Activated B cell treated with CpG ODN at 0.5 μM for 24 hours (primary cell): ENCODE data around the gene RPL38. TPM values are rescaled to one million over a fixed set of nuclear protein-coding genes. Genes with fewer than 3 reads are reported as not detected.

Source experiments
- ATAC-seq: fragments of 200-7000 bp; cut with Tn5 transposase; one replicate; pipeline ENCODE4 v1.10.0; 2021; ENCODE audit warnings: low read depth, mild to moderate bottlenecking, moderate library complexity
- CTCF ChIA-PET: fragments of 350-600 bp; sonication (Branson Sonifier 250); formaldehyde crosslinking; loops from one replicate; lab custom pipeline; 2021; ENCODE audit warnings: antibody characterized with exemption; lab: Charles Lee
- POLR2A ChIA-PET: fragments of 350-600 bp; sonication (Branson Sonifier 250); formaldehyde crosslinking; loops from one replicate; lab custom pipeline; 2021; ENCODE audit warnings: antibody characterized with exemption; lab: Charles Lee
- DNase-seq: peaks from one replicate; pipeline ENCODE4 v3.0.0; 2022
- H3K27ac Mint-ChIP-seq: one replicate; pipeline ENCODE4 v1.8.0; 2020; ENCODE audit warnings: mixed read lengths
- H3K27me3 Mint-ChIP-seq: one replicate; pipeline ENCODE4 v1.8.0; 2021; ENCODE audit warnings: mixed read lengths
- H3K36me3 Mint-ChIP-seq: one replicate; pipeline ENCODE4 v1.8.0; 2021; ENCODE audit warnings: low read depth, mixed read lengths
- H3K4me1 Mint-ChIP-seq: one replicate; pipeline ENCODE4 v1.8.0; 2021; ENCODE audit warnings: mixed read lengths
- H3K4me3 Mint-ChIP-seq: one replicate; pipeline ENCODE4 v1.8.0; 2020; ENCODE audit warnings: mild to moderate bottlenecking, mixed read lengths
- H3K9me3 Mint-ChIP-seq: one replicate; pipeline ENCODE4 v1.8.0; 2020; ENCODE audit warnings: mixed read lengths
- intact Hi-C: fragments of 100-400 bp; cut with micrococcal nuclease; formaldehyde crosslinking; loops from one replicate; pipeline ENCODE4 v1.15.1; 2024
- total RNA-seq: library from RNA; stranded (reverse); gene quantifications from 2 replicates; pipeline ENCODE4 v1.2.3, GENCODE V29; 2022
- TF ChIP-seq, protein P1 (sequence below): fragments of 200-600 bp; IDR thresholded peaks from one replicate; pipeline ENCODE4 v1.8.0; 2022; ENCODE audit warnings: antibody characterized with exemption, mild to moderate bottlenecking

RPL38 gene
- total RNA-seq, 1 donor from 2014 or later, result 1,330 TPM

DNA sequence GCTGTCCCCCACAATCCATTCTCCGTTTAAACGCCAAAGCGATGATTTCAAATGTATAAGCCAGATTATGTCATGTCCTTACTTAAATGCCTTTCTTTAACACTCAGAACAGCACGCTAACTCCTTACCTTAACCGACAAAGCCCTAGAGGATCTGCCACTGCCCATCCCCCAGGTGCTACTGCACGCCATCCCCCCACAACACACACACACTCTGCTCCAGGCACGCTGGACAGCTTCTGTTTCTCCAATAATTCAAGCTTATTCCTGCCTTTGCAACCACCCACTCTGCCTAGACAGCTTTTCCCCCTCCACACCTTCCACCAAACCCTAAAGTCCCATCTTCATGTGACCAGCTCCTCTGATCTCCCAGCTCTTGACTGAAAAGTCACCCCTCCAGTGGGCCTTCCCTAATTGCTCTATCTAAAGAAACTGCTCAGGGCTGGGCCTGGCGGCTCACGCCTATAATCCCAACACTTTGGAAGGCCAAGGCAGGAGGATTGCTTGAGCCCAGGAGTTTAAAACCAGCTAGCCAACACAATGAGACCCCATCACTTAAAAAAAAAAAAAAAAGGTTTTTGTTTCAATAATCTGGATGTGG, 38.9 kb upstream of the RPL38 start:
- ChIA-PET CTCF (no interaction called here), POLR2A (no interaction called here)
- H3K36me3 Mint-ChIP-seq, result no peaks in the 10 kb centered on the region
- peaks cover 21% of the 10 kb centered on the region for H3K27me3 Mint-ChIP-seq
- TF ChIP-seq, protein P1, sequence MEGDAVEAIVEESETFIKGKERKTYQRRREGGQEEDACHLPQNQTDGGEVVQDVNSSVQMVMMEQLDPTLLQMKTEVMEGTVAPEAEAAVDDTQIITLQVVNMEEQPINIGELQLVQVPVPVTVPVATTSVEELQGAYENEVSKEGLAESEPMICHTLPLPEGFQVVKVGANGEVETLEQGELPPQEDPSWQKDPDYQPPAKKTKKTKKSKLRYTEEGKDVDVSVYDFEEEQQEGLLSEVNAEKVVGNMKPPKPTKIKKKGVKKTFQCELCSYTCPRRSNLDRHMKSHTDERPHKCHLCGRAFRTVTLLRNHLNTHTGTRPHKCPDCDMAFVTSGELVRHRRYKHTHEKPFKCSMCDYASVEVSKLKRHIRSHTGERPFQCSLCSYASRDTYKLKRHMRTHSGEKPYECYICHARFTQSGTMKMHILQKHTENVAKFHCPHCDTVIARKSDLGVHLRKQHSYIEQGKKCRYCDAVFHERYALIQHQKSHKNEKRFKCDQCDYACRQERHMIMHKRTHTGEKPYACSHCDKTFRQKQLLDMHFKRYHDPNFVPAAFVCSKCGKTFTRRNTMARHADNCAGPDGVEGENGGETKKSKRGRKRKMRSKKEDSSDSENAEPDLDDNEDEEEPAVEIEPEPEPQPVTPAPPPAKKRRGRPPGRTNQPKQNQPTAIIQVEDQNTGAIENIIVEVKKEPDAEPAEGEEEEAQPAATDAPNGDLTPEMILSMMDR, result no peak
- no peak overlapping the region for H3K4me3 Mint-ChIP-seq
- intact Hi-C loops, result no loop called here
- no peak for ATAC-seq
- peaks cover 4% of the 10 kb centered on the region for H3K4me1 Mint-ChIP-seq
- no peaks in the 10 kb centered on the region for H3K9me3 Mint-ChIP-seq
- DNase-seq, result no peak
- no peak overlapping the region for H3K27ac Mint-ChIP-seq

DNA sequence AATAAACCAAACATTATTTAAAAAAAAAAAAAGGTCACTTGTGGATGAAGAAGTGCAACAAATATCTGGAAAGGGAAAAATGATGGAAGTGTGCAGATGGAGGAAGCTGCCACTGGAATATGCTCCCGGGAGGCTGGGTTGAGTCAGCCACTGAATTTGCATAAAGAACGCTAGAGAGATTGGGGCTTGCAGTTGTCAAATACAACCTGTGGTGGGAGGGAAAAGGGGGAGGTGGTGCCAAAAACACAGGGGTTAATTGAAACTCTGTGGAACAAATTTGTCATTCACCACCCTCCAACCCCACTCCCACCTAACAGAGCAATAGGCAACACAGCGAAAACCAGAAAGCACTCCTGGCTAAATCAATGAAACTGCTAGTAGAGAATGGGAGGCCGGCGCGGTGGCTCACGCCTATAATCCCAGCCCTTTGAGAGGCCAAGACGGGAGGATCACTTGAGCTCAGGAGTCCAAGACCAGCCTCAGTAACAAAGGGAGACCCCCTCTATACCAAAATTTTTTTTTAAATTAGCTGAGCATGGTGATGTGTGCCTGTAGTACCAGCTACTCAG, 37.6 kb upstream of the RPL38 start:
- Mint-ChIP-seq H3K27me3 (peaks cover 17% of the 10 kb centered on the region), H3K4me1 (peaks cover 4% of the 10 kb centered on the region), H3K4me3 (no peak overlapping the region), H3K36me3 (no peaks in the 10 kb centered on the region), H3K9me3 (no peaks in the 10 kb centered on the region), H3K27ac (no peak overlapping the region)
- TF ChIP-seq, protein P1, result no peak
- DNase-seq, result no peak
- ATAC-seq, result no peak
- intact Hi-C loops, result no loop called here
- ChIA-PET CTCF (no interaction called here), POLR2A (no interaction called here)

DNA sequence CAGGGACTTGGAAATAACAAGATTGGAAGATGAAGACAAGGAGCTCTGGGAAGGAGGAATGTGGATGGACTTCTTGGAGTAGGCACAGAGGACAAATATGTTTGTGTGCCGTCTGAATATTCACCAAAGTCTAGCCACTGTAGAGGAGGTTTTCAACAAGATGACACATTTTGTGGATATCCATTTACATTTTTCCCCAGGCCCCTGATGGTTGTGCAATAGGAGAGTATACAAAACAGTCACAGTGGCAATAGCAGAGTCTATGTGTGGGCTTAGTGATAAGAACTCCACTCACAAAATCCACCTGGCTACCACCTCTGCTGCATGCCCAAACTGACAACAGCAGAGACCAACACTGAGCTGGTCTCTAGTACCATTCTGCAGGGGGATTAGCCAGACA, 32.6 kb upstream of the RPL38 start:
- H3K27ac Mint-ChIP-seq, result no peak overlapping the region
- H3K9me3 Mint-ChIP-seq, result no peaks in the 10 kb centered on the region
- TF ChIP-seq, protein P1, result no peak
- ChIA-PET CTCF (no interaction called here), POLR2A (no interaction called here)
- H3K27me3 Mint-ChIP-seq, result peaks cover 25% of the 10 kb centered on the region
- no peaks in the 10 kb centered on the region for H3K36me3 Mint-ChIP-seq
- no peak overlapping the region for H3K4me3 Mint-ChIP-seq
- peaks cover 3% of the 10 kb centered on the region for H3K4me1 Mint-ChIP-seq
- no peak for DNase-seq
- intact Hi-C loops, result no loop called here
- ATAC-seq, result no peak

DNA sequence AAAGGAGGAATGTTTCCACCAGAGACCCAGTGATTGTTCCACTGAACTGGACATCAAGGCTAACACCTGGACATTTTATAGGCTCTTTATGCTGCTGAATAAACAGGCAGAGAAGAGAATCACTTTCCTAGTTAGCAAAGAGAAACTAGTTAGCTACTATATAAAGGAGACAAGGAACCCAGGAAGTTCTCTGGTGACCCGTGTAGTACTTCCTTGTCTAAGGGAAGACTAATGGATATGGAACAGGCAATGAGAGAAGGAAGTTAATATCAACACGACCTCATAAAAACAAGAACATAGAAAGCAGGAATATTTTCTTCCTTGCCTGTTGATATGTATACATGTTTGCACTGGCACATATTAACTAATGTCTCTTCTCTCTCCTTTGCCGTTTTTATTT, 30.8 kb upstream of the RPL38 start:
- Mint-ChIP-seq H3K36me3 (no peaks in the 10 kb centered on the region), H3K4me1 (peaks cover 5% of the 10 kb centered on the region), H3K27ac (no peak overlapping the region), H3K9me3 (no peaks in the 10 kb centered on the region), H3K4me3 (no peak overlapping the region), H3K27me3 (peaks cover 26% of the 10 kb centered on the region)
- ATAC-seq (no peak), DNase-seq (no peak)
- TF ChIP-seq, protein P1, result no peak
- intact Hi-C loops, result no loop called here
- ChIA-PET POLR2A (no interaction called here), CTCF (no interaction called here)

DNA sequence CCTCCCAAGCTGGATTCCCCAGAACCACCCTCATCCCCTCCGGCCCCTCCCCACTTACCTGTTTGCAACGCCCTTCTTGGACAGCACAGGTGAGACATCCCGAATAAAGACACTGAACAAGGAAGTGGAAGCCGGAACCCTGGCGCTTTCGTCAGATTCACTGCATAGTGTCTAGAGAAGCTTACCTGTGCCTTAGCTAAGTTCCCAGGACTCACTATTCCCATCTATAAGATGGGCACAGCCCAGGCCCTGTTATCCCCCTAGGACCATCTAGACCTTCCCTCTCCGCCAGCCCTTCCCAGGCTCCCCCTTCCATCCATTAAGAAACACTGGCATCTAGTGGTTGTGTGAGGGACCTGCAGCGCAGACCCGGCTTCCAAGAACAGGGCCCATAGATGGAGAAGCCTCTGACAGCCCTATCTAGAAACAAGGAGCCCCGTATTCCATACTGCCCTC, 26.9 kb upstream of the RPL38 start:
- no peak overlapping the region for H3K4me3 Mint-ChIP-seq
- H3K4me1 Mint-ChIP-seq, result peaks cover 5% of the 10 kb centered on the region
- no peak overlapping the region for H3K27ac Mint-ChIP-seq
- intact Hi-C loops, result no loop called here
- DNase-seq, result no peak
- no peaks in the 10 kb centered on the region for H3K9me3 Mint-ChIP-seq
- TF ChIP-seq, protein P1, result no peak
- ChIA-PET POLR2A (no interaction called here), CTCF (interaction anchor here (0.6 to 1.3 kb wide), 2 partner anchors 742 to 748 kb away, joined by 3 to 4 read pairs; no protein-coding TSS in a partner anchor)
- no peak for ATAC-seq
- H3K27me3 Mint-ChIP-seq, result peaks cover 32% of the 10 kb centered on the region
- H3K36me3 Mint-ChIP-seq, result no peaks in the 10 kb centered on the region
